ENCODE results near the gene SYNJ2. TPM values are rescaled to one million over a fixed set of nuclear protein-coding genes. Genes with fewer than 3 reads are reported as not detected.
A peak's percentile ranks its signal among the peaks of the same experiment; 100 is the strongest.

SYNJ2 gene
- total and polyA plus RNA-seq, 2 of the 4 experiments (the other 2 are of a cell fraction), result 40.8 to 45.2 TPM

GRCh38 chr6:157962601-157963302 is 18.9 kb upstream of the SYNJ2 start:
- Histone ChIP-seq H3K36me3 (ENCODE audit: control insufficient read depth, insufficient read depth, low read length) (no peaks in the 10 kb centered on the region), H4K8ac (ENCODE audit: low read depth in 2 of 2, low read length in 2 of 2) (0 out of 4 replicates have a peak overlapping the region, but pooled peaks of 1 of the 2 experiments have one; percentile 2), H3K9me3 (ENCODE audit: control insufficient read depth, insufficient read depth, low read length) (peaks cover 10% of the 10 kb centered on the region), H3K56ac (ENCODE audit: extremely low read depth, insufficient read depth, low read length) (no peak overlapping the region), H3K4me1 (ENCODE audit: control insufficient read depth, insufficient read depth, low read length) (no peaks in the 10 kb centered on the region), H3K4me2 (ENCODE audit: low read depth, low read length) (no peak overlapping the region), H2AFZ (replicated peaks; ENCODE audit: low read length, poor library complexity) (peak overlapping the region; percentile 18), H2AK9ac (replicated peaks; ENCODE audit: low read depth, low read length, poor library complexity) (peak overlapping the region; percentile 39), H2AK5ac (ENCODE audit: low read depth, low read length) (peak overlapping the region; percentile 44; the same call in 1 of the 2 replicates), H4K91ac (ENCODE audit: insufficient read depth, low read depth, low read length) (no peak overlapping the region), H4K20me1 (ENCODE audit: insufficient read depth, low read length) (no peaks in the 10 kb centered on the region), H3K27ac (ENCODE audit: insufficient read depth, low read length) (no peak overlapping the region; the same call in 1 of the 2 replicates), H3K79me1 (ENCODE audit: low read depth in 1 of 2, low read length in 2 of 2) (no peaks in the 10 kb centered on the region), H3K18ac (ENCODE audit: low read depth, low read length) (no peak overlapping the region), H3K9ac (ENCODE audit: low read depth, low read length) (no peak overlapping the region), H2BK20ac (ENCODE audit: low read depth, low read length) (no peak overlapping the region), H2BK120ac (ENCODE audit: low read depth, low read length) (peak overlapping the region; percentile 53; the same call in 1 of the 2 replicates), H4K5ac (ENCODE audit: low read depth, low read length) (no peak overlapping the region), H3K14ac (replicated peaks; ENCODE audit: low read depth, low read length) (no peak overlapping the region; the same call in 1 of the 2 replicates), H2BK5ac (ENCODE audit: low read depth, low read length, poor library complexity, severe bottlenecking) (no peak overlapping the region), H3K27me3 (ENCODE audit: control insufficient read depth, insufficient read depth, low read length) (no peaks in the 10 kb centered on the region), H2BK15ac (ENCODE audit: low read depth, low read length) (no peak overlapping the region), H3K9me1 (ENCODE audit: insufficient read depth, low read length) (0 out of 2 replicates have a peak, but pooled peaks cover 3% of the 10 kb centered on the region), H3K4ac (ENCODE audit: low read depth, low read length) (peak overlapping the region; percentile 63; the same call in 1 of the 2 replicates), H3K4me3 (ENCODE audit: insufficient read depth, low read depth, low read length) (no peak overlapping the region), H3K23ac (ENCODE audit: low read depth, low read length) (peak overlapping the region; percentile 13; the same call in 1 of the 2 replicates)
- intact Hi-C loops (cut with micrococcal nuclease), result no loop called here
- BruUV-seq (replicated peaks), result no TSS peak
- DNase-seq, result peak; percentile 83
- TF ChIP-seq MAZ (IDR thresholded peaks at IDR 0.05; ENCODE audit: borderline replicate concordance, low read depth, low read length) (no peak), FOS (IDR thresholded peaks at IDR 0.05; ENCODE audit: low read depth, low read length) (no peak)
- POLR2A ChIA-PET (ENCODE audit: unreplicated experiment), result no interaction called here
- WGBS, 2 experiments (ENCODE audit: extremely low coverage in 2 of 2, insufficient read length in 1 of 2), result 40% methylated on average over 1 of the region's 12 CpGs; no CpG with 5 or more reads in 1 of the 2 experiments
- in situ Hi-C loops (cut with MboI; ENCODE audit: low sequenced_read_pairs), result no loop called here
- CTCF ChIA-PET, result no interaction called here
- dilution Hi-C loops (cut with HindIII; ENCODE audit: low sequenced_read_pairs, unreplicated experiment), result no loop called here
- peak; percentile 60 for ATAC-seq (ENCODE audit: low read depth)
